ENCODE results near the gene RPL29.

RPL29 gene

GRCh38 chr3:51954713-51955112 is 41.0 kb downstream of the RPL29 start:
- no peak for ATAC-seq
- TF ChIP-seq ZNF8 (CRISPR knock-in tag; IDR thresholded peaks at IDR 0.05), result no peak
- no peak for TF ChIP-seq BACH2 (CRISPR knock-in tag; IDR thresholded peaks at IDR 0.05; ENCODE audit: borderline replicate concordance)
- TF ChIP-seq ZFP30 (CRISPR knock-in tag; IDR thresholded peaks at IDR 0.05), result no peak
- no peak for TF ChIP-seq CREB5 (CRISPR knock-in tag; IDR thresholded peaks at IDR 0.05; ENCODE audit: low read depth)
- no peak for TF ChIP-seq RARB (CRISPR knock-in tag; IDR thresholded peaks at IDR 0.05)
- TF ChIP-seq ZFP3 (CRISPR knock-in tag; IDR thresholded peaks at IDR 0.05), result no peak

- TF ChIP-seq ZC3H10 (CRISPR knock-in tag; IDR thresholded peaks at IDR 0.05), result no peak
- no peak for TF ChIP-seq POU6F1 (CRISPR knock-in tag; IDR thresholded peaks at IDR 0.05; ENCODE audit: borderline replicate concordance, low read depth)
- TF ChIP-seq PATZ1 (CRISPR knock-in tag; IDR thresholded peaks at IDR 0.05; ENCODE audit: borderline replicate concordance), result no peak
- no peak for TF ChIP-seq ISL1 (CRISPR knock-in tag; IDR thresholded peaks at IDR 0.05)
- TF ChIP-seq OSR1 (CRISPR knock-in tag; IDR thresholded peaks at IDR 0.05), result no peak
- no peak for TF ChIP-seq ZNF70 (CRISPR knock-in tag; IDR thresholded peaks at IDR 0.05)
- no peak for TF ChIP-seq CSRNP3 (CRISPR knock-in tag; IDR thresholded peaks at IDR 0.05)
- no peak for TF ChIP-seq TSHZ2 (CRISPR knock-in tag; IDR thresholded peaks at IDR 0.05)
- no peak for TF ChIP-seq ZNF565 (CRISPR knock-in tag; conservative IDR thresholded peaks at IDR 0.05; ENCODE audit: low read depth)
- TF ChIP-seq CSDC2 (CRISPR knock-in tag; IDR thresholded peaks at IDR 0.05), result no peak
- TF ChIP-seq RARB (CRISPR knock-in tag; IDR thresholded peaks at IDR 0.05), result no peak
- no peak for TF ChIP-seq ZNF8 (CRISPR knock-in tag; IDR thresholded peaks at IDR 0.05)
- no peak for TF ChIP-seq PPARA (CRISPR knock-in tag; IDR thresholded peaks at IDR 0.05; ENCODE audit: borderline replicate concordance)
- TF ChIP-seq ZFP30 (CRISPR knock-in tag; IDR thresholded peaks at IDR 0.05), result no peak
- no peak for TF ChIP-seq CREB5 (CRISPR knock-in tag; IDR thresholded peaks at IDR 0.05; ENCODE audit: low read depth)
- no peak for TF ChIP-seq GLIS3 (CRISPR knock-in tag; IDR thresholded peaks at IDR 0.05)
- no peak for TF ChIP-seq SNAI2 (CRISPR knock-in tag; IDR thresholded peaks at IDR 0.05)
- ATAC-seq, result no peak
Observed at GRCh38 chr3:51954105-51954504, 41.6 kb downstream of the RPL29 start.

GRCh38 chr3:51953445-51953844 is 42.2 kb downstream of the RPL29 start:
- peak; percentile 69 for ATAC-seq
- no peak for TF ChIP-seq BACH2 (CRISPR knock-in tag; IDR thresholded peaks at IDR 0.05; ENCODE audit: borderline replicate concordance)
- no peak for TF ChIP-seq PATZ1 (CRISPR knock-in tag; IDR thresholded peaks at IDR 0.05; ENCODE audit: borderline replicate concordance)
- TF ChIP-seq ZNF565 (CRISPR knock-in tag; conservative IDR thresholded peaks at IDR 0.05; ENCODE audit: low read depth), result no peak
- TF ChIP-seq ZNF70 (CRISPR knock-in tag; IDR thresholded peaks at IDR 0.05), result no peak
- TF ChIP-seq OSR1 (CRISPR knock-in tag; IDR thresholded peaks at IDR 0.05), result no peak
- no peak for TF ChIP-seq TOX (CRISPR knock-in tag; IDR thresholded peaks at IDR 0.05; ENCODE audit: borderline replicate concordance)
- TF ChIP-seq GLIS3 (CRISPR knock-in tag; IDR thresholded peaks at IDR 0.05), result no peak
- TF ChIP-seq PPARA (CRISPR knock-in tag; IDR thresholded peaks at IDR 0.05; ENCODE audit: borderline replicate concordance), result no peak
- no peak for TF ChIP-seq CREB5 (CRISPR knock-in tag; IDR thresholded peaks at IDR 0.05; ENCODE audit: low read depth)
- no peak for TF ChIP-seq CSDC2 (CRISPR knock-in tag; IDR thresholded peaks at IDR 0.05)
- TF ChIP-seq ARNTL (CRISPR knock-in tag; IDR thresholded peaks at IDR 0.05; ENCODE audit: borderline replicate concordance, low read depth), result no peak
- TF ChIP-seq ZFP30 (CRISPR knock-in tag; IDR thresholded peaks at IDR 0.05), result no peak
- no peak for TF ChIP-seq CSRNP3 (CRISPR knock-in tag; IDR thresholded peaks at IDR 0.05)
